DLD1 (cell line): ENCODE results near the gene MIER3.
"Not testable (repeated sequence)": the region's sequence is repeated elsewhere in the genome, so short reads cannot be mapped to it uniquely, and the experiment has no call there.

Experiments used
- in situ Hi-C: cut with HindIII; loops from 2 replicates; pipeline ENCODE4 v1.10.0; 2017; ENCODE audit warnings: low sequenced_read_pairs

The MIER3 gene

DNA sequence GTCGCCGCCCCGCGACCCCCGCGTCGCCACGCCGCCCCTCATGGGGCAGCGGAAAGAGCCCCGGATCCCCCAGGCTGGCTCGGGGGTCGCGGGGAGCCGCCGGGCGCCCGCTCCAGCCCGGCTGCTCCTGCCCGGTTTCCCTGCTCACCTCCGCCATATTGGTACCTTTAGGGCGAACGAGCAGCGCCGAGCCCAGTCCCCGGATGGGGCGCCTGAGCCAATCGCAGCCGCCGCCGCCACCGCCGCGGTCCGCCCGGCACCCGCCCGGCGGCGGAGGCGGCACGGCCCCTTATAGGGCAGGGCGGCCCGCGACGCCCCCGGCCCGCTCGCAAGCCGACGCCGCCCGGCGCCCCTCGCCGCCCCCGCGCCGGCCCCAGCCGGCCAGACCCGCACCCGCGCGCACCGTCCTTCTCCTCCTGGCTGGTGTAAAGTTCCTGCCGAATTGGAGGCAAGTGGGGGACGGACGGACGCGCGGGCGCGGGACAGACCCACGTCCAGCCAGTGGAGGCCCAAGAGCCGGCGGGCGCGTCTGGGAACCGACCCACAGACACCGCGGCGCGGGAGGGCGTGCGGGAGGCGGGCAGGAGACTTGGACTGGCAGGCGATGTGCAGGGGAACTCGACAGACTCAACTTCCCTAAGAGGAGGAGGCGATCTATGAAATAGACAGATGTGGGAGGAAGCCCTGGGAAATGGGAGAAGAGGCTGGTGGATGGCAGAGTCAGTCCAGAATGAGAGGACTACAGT lies at the start of gene MIER3:
Gene MIER3, minus strand, starts transcription at position 178 of the 746 bp plus-strand sequence. Its CDS starts 21 bp downstream, at position 157.
- in situ Hi-C loops: loop anchor here (10.0 kb wide), 1 partner anchor 113 kb away; no protein-coding TSS in a partner anchor

DNA sequence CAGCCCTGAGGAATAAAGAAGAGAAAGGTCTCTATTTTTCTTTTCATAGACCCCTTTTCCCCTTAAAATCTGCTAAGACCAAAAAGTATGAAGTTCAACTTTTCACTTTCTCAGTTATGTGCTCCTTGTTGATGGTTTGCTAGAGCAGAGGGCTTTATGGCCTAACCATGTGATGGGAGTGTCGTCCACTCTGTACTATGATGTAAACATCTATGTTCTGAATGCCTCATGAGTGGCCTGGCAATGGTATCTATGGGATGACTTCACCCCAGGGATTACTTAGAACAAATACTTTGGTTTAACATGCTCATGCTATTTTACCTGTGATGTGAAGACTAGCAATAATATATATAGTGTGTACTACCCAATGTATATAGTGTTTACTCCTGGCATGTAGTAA lies 43.7 kb upstream of the MIER3 start:
- in situ Hi-C loops: no loop called here

GRCh38 chr5:56993241-56993640 lies 41.3 kb upstream of the MIER3 start:
- in situ Hi-C loops: no loop called here

DNA sequence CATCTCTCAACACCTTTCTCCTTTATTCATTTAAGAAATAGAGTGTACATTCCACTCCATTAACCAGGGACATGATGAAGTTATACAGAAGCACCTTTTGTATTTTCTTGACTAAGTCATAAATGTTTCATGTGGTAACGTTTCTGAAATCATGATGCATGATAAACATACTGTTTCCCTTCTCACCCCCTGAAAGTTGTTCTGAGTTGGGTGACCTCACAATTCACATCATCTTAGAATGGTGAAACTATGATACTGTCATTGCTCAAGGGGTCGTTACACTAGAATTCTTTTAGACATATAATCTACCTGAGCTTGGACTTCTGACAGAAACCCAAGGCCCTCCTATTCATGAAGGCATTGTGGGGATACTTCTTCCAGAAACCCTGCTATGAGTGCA lies 37.8 kb upstream of the MIER3 start:
- in situ Hi-C loops: no loop called here

GRCh38 chr5:56988490-56988889 lies 36.6 kb upstream of the MIER3 start:
- in situ Hi-C loops: no loop called here

GRCh38 chr5:56987171-56987570 lies 35.2 kb upstream of the MIER3 start:
- in situ Hi-C loops: no loop called here

GRCh38 chr5:56986626-56986947 lies 34.7 kb upstream of the MIER3 start:
- in situ Hi-C loops: no loop called here

DNA sequence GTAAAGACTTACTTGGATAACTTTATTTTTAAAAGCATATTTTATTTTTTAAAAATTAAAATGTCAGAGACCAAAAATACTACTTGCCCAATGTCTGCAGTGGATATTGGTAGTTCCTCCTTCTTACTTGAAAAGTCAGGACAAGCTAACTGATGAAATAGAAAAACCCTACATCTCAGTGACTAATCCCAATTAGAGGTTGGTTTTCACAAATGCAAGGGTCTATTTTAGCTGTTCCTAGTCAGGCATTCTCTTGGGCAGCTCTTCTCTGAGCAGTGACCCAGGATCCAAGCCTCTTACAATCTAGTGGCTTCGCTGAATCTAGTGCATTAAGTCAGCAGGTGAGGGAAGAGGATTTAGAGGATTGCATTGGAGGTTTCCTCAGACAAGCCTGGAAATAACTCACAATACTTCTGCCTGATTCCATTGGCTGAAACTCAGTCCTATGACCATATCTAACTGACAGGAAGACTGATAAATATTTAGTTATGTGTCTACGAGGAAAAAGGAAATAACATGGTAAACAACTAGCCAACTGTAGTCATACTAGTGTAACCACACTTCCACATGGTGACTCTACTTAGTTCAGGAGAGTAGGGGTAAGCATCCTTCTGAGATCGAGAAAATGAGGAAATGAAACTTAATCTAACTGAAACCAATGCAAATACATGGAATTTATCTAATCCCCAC lies 34.2 kb upstream of the MIER3 start:
- in situ Hi-C loops: no loop called here

DNA sequence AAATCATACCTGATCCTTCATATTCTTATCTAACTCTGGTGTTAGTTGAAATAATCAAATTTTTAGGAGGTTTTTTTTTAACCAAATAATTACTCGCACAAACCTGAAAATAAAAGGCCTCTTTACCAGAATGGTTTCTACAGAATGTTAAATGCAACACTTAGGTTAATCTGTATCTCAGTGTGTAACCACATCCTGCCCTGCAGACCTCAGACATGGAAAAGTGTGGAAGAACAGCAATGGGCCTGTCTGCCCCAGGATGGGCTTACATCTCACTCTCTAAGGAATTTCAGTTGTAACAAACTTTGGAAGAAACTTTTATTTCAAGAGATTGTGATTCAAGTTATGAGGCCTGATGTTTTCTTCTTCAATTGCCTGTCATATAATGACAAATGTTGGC lies 32.5 kb upstream of the MIER3 start:
- in situ Hi-C loops: no loop called here

DNA sequence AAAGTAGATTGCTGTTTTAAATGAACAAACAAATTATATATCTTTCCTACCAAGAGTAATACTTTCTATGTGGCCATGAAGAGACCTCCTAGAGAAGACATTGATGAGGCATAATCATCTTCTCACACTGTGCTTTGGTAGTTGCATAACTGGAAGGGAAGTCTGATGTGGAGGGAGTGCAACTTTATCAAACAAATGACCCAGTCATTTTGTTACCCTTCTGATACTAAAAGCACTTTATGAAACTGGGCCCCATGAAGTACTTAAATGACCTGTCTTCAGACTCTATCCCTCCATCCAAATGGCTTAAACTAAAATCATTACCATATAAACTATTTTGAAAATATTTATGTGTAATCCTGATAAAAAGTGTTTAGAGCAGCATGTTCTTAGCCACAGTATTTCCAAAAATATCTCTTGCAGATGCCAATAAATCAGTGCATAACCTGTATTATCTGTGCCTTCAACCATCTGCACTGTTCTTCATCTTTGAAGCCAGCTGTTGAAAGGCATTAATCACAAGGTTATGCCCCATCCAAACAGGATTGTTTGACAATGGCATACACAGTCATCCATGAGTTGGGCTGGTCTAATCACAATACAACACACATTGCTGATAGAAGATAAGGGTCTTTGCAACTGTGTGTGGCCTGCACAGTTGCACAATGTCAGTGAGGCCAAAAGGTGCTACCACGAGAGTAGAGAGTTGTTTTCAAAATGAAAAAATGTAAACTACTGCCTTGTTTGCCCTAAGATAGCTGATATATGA lies 31.9 kb upstream of the MIER3 start:
- in situ Hi-C loops: no loop called here

DNA sequence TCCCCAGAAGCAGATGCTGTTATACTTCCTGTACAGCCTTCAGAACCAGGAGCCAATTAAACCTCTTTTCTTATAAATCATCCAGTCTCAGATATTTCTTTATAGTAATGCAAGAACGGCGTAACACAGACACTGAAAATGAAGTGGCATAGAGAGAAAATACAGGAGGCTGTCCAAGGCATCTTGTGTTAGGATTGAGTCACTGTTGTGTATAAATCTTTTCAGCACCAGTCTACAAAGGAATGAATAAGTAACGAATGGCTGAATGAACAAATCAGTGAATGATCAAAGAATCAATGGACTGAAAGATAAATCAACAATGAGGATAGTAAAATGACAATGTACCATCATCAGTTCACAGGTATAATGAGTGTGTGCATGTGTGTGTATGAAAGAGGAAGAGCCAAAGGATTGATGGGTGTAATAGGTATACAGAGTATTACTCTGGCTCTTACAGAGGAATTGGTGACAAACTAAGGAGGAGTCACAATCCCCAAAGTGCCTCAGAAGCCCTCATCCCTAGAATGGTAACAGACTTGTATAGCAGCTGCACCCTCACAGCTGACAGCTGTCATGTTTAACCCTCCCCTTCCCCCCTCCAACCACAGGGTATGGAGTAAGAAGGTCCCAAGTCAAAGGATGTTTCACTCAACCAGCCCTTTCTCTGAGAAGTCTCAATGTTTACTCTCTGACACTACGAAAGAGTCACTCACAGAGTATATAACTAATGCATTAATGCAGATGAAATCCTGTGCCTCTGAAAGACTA lies 29.8 kb upstream of the MIER3 start:
- in situ Hi-C loops: no loop called here

GRCh38 chr5:56979968-56980367 lies 28.0 kb upstream of the MIER3 start:
- in situ Hi-C loops: no loop called here

DNA sequence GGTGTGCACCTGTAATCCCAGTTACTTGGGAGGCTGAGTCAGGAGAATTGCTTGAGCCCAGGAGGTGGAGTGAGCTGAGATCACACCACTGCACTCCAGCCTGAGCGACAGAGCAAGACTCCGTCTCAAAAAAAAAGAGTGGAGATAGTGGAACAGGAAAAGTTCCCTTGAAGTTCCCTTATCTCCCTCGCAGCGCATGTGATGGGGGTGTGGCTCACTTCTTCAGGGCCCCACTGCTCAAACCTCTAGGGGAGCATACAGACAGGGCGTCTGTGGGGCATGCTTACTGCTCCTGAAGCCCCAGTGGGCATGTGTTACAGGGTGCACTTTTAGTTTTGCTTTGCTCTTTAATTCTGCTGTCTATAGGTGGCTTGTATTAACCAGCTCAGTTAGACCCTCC lies 27.6 kb upstream of the MIER3 start:
- in situ Hi-C loops: not testable (repeated sequence)

GRCh38 chr5:56977822-56978221 lies 25.9 kb upstream of the MIER3 start:
- in situ Hi-C loops: no loop called here

DNA sequence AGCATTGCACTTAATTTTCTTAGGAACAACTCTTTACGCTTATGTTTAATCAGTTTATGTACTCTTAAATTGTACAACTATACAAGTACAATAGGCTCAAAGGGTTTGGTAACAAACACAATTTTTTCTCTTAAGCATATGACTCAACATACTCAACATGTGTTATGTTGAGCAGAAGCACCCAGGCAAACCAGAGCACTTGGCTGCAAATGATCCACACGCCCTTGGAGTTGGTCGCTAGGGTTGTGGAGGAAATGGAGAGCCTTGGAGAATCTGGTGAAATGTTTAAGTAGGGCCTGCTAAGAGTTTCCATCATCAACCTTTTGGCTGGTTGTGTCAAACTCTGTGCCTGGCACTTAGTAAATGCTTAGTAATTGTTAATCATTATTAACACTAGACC lies 25.1 kb upstream of the MIER3 start:
- in situ Hi-C loops: no loop called here

- in situ Hi-C loops: no loop called here
Observed at GRCh38 chr5:56974241-56974640, 22.3 kb upstream of the MIER3 start.

DNA sequence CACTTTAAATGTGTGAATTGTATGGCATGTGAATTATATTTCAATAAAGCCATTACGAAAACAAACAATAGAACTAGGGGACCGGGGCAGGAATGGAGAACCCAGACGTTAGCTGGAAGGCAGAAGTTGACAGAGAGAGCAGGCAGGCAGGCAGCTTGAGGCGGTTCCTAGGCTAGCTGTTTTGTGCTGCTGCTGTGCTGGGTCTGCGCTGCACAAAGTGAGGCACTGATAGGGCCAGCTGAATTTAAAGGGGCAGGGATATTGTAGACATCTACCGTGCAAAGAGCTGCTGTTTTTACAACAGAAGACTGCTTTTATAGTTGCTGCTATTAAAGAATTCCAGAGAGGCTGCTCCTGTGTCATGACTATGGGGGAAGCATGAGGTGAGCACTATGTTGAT lies 21.6 kb upstream of the MIER3 start:
- in situ Hi-C loops: no loop called here

DNA sequence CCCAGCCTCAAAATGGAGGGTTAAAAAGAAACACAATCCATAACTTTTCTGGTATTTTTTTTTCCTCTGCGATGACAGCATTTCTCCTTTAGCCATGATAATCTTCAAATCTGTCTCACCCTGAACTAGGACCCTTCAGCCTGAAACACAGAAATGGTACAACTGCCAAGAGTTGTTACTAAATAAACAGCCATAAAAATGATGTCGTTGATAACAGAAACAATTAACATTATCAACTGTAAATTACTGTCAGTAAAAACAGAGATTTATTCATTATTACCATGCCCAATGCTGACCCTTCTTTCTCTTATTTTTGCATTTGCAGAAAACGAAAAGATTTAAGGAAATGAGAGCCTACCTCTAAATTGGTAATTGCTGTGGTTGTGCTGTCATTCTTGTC lies 19.4 kb upstream of the MIER3 start:
- in situ Hi-C loops: no loop called here

GRCh38 chr5:56964173-56964572 lies 12.2 kb upstream of the MIER3 start:
- in situ Hi-C loops: no loop called here

DNA sequence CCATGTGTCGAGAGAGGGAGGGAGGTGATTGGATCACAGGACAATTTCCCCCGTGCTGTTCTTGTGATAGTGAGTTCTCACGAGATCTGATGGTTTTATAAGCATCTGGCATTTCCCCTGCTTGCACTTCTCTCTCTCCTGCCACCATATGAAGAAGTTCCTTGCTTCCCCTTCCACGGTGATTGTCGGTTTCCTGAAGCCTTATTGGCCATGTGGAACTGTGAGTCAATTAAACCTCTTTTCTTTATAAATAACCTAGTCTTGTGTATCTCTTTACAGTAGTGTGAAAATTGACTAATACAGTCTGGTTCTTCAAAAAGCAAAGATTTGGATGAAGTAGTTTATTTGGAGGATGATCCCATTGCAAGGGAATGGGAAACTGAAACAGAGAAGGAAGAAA lies 11.3 kb upstream of the MIER3 start:
- in situ Hi-C loops: no loop called here

GRCh38 chr5:56962286-56962685 lies 10.4 kb upstream of the MIER3 start:
- in situ Hi-C loops: no loop called here
